AML-193 (cell line): ENCODE measurements around the gene FZD10.

ENCODE experiments used
- DNase-seq, 2 experiments: peaks; one replicate each; lab custom pipeline; 2025; lab: John Stamatoyannopoulos, UW

FZD10 gene

GRCh38 chr12:130132831-130133511 lies 29.3 kb upstream of the FZD10 start:
- DNase-seq, result no peak

GRCh38 chr12:130133851-130134562 lies 28.3 kb upstream of the FZD10 start:
- no peak for DNase-seq

DNA sequence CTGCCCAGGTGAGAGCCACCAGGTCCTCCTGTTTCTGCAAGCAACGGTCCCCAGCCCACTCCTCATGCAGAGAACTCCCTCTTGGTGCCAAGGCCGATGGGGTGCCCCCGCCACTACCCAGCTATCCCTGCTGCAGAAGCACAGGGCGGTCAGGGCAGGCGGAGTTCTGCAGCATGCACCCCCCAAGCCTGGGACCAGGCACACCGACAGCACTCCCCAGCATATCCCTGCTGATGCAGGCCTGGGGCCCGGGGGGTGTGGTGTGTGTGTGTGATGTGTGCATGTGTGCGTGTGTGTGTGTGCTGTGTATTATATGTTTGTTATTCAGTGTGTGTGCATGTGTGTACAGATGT lies 27.7 kb upstream of the FZD10 start:
- DNase-seq, result no peak

GRCh38 chr12:130136509-130137039 lies 25.7 kb upstream of the FZD10 start:
- no peak for DNase-seq

GRCh38 chr12:130137040-130138018 lies 24.9 kb upstream of the FZD10 start:
- no peak for DNase-seq

- DNase-seq, result no peak
Measured at GRCh38 chr12:130138478-130138877, 23.8 kb upstream of the FZD10 start.

DNA sequence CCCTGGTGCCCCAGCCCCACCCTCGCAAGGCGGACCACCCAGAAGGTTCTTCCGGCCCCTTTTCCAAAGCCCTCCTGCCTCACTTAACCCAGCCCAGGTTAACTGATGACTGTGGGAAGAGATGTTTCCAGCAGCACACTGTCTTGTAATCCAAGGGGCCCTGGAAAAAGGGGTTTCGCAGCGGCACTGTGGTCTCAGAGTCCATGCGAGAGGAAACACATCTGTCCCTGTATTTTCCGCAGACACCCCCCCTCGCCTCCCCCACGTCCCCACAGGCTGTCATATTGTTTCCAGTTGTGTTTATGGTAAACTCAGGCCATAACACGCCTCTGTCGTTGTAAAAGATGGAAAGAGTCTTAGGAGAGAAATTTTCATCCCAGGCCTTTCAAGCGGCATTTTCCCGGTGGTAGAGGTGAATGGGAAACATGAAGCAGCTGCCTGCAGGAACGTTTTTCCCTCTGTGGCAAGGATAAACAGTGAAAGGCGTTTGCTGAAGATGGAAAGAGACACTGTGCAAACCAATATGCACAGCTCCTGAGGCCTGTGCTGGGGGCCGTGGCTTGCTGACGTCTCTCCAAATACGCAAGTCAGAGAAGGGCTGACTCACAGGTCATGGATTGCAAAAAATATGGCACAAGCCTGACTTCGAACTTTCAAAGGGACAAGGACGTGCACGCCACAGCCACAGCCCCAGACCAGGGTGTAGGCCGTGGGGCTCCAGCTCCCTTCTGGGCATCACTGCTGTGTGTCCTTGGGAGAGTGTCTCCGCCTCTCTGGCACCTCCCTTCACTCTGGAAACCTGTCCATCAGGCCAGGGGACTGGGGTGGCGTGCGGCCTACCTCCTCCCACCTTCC lies 22.5 kb upstream of the FZD10 start:
- DNase-seq, result no peak

- no peak for DNase-seq
Measured at GRCh38 chr12:130141105-130141504, 21.2 kb upstream of the FZD10 start.

GRCh38 chr12:130141901-130142683 lies 20.2 kb upstream of the FZD10 start:
- DNase-seq, result no peak

DNA sequence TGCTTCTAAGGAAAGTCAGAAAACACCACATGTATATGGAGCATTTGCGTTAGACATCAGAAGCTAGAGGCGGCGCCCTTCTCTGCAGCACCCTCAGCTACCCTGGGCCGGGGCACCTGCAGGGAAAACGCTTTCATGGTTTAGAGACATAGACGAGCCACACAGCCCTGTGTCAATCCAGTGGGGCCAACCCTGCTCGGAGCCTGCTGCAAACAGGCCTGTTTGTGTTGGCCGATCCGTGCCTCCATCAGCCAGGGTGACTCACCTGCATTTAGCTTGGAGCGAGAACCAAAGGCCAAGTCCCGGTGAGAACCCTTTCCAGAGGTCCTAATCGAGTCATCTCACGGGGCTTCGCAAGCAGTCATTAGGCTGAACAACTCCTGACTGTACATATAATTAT lies 19.5 kb upstream of the FZD10 start:
- DNase-seq, result no peak

- DNase-seq, result no peak
Measured at GRCh38 chr12:130143136-130143535, 19.1 kb upstream of the FZD10 start.

DNA sequence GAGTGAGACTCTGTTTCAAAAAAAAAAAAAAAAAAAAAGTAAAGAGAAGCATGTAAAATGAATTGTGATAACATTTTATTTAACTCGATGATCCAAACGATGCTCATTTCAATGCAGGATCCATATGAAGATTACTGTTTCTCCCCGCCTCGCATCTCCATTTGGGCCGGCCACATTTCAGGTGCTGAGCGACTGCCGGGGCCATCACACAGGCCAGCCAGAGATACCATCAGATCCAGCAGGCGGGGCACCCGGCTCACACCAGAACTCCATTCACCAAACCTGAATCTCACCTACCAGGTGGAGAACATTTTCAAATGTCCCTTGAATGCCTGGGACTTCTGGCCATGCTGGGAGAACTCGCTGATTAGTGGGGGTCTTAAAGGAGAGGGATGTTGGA lies 18.0 kb upstream of the FZD10 start:
- no peak for DNase-seq

DNA sequence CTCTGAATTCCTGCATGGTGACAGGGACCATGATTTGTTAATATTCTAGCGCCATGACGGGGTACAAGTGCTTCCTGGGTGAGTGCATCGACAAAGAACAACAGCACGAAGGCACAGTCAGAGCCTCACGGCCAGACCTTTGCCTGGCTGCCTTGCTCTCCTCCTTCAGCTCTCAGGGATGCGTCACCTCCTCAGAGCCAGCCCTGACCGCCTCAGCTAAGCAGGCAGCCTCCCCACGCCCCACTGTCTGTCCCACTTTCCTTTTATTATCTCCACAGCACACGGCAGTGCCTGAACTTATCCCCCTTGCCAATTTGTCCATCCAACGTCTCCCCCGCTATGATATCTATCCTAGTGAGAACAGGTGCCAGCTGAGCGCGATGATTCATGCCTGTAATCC lies 16.5 kb upstream of the FZD10 start:
- DNase-seq, result no peak

GRCh38 chr12:130146176-130146931 lies 15.9 kb upstream of the FZD10 start:
- DNase-seq, result no peak

- no peak for DNase-seq
Measured at GRCh38 chr12:130147875-130148596, 14.2 kb upstream of the FZD10 start.

- DNase-seq, result no peak
Measured at GRCh38 chr12:130151846-130152245, 10.4 kb upstream of the FZD10 start.

DNA sequence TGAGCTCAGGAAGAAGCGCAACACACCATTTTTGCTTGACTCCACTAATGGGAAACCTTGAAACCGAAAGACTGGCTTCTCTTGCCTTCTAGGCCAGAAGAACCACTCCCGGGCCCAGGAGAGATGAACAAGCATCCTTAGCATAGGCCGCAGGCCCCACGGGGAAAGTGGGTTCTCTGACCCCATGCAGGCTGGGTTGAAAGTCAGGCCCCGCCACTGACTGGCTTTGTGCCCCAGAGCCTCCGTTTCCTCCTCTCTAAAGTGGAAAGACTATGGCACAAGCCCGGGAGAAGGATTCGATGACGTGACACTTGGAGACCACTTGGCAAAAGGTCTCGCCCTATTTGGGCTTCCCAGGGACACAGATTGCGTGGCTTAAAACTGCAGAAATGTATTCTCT lies 9.9 kb upstream of the FZD10 start:
- DNase-seq, result no peak

DNA sequence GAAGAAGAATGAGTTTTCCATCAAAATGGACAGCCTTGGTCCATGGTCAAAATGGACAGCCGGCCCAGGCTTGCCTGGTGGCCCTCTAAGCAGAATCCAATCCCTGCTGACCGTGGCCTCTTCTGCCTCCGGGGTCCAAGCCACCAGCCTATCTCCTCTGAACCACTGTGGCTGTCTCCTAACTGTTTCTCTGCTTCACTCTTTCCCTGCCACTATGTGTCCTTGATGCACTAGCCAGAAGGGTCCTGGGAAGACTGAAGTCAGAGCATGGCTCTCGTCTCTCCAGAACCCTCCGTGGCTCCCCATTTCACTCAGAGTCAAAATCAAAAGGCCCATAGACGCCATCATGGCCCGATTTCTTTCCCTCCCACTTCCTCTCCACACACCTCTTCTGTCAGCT lies 8.5 kb upstream of the FZD10 start:
- no peak for DNase-seq
